Body of pancreas (tissue), 4 donors: Measurements from ENCODE around the gene ZNF91.

Experiments used
- CTCF ChIP-seq, 7 experiments: fragments of 450-650 bp in 4 of 7; fragments of 200-600 bp in 3 of 7; sonication (generic) in 3 of 7; IDR thresholded peaks; one replicate each; pipeline ENCODE4 v1.5.1; 2016 to 2019; ENCODE audit warnings: antibody characterized with exemption in 7 of 7
- POLR2A ChIP-seq, 3 donors: fragments of 450-650 bp; IDR thresholded peaks; one replicate each; pipeline ENCODE4 v1.6.1; 2016; ENCODE audit warnings: antibody characterized with exemption in 3 of 3, mild to moderate bottlenecking in 2 of 3

GRCh38 chr19:23407616-23408133 lies 12.4 kb upstream of the ZNF91 start:
- TF ChIP-seq POLR2A (IDR thresholded peaks at IDR 0.05) (no peak), CTCF (IDR thresholded peaks at IDR 0.05) (no peak)
